Ishikawa (cell line): ENCODE data around the gene PCDHGA12.

ENCODE experiments used
- EP300 ChIP-seq: IDR thresholded peaks from 2 replicates; pipeline ENCODE4 v1.6.1; 2012; ENCODE audit warnings: borderline replicate concordance
- TCF12 ChIP-seq: IDR thresholded peaks from 2 replicates; pipeline ENCODE4 v1.6.1; 2012; ENCODE audit warnings: low read depth
- YY1 ChIP-seq: IDR thresholded peaks from 2 replicates; pipeline ENCODE4 v1.6.1; 2012; ENCODE audit warnings: low read depth

GRCh38 chr5:141388661-141389060, 41.6 kb upstream of the PCDHGA12 start:
- TF ChIP-seq YY1 (no peak), TCF12 (no peak), EP300 (no peak)
